ENCODE measurements around the gene FGF22. TPM values are rescaled to one million over a fixed set of nuclear protein-coding genes. Genes with fewer than 3 reads are reported as not detected.
A peak's percentile ranks its signal among the peaks of the same experiment; 100 is the strongest.
"Not testable (repeated sequence)": the region's sequence is repeated elsewhere in the genome, so short reads cannot be mapped to it uniquely, and the experiment has no call there.

The FGF22 gene
- total RNA-seq, 2 experiments from 2014 or later: not detected

GRCh38 chr19:611481-611868 lies 28.2 kb upstream of the FGF22 start:
- peak overlapping the region; percentile 91 for H3K27ac Mint-ChIP-seq
- CTCF ChIA-PET: interaction anchor here (1.8 kb wide), 1 partner anchor 122 kb away, joined by 5 read pairs; no protein-coding TSS in a partner anchor
- peaks cover 20% of the 10 kb centered on the region for H3K4me1 Mint-ChIP-seq
- ATAC-seq: peak; percentile 25
- H3K36me3 Mint-ChIP-seq: peaks cover 6% of the 10 kb centered on the region
- peak overlapping the region; percentile 76 for H3K4me3 Mint-ChIP-seq
- no peaks in the 10 kb centered on the region for H3K9me3 Mint-ChIP-seq (ENCODE audit: low read depth)
- peaks cover 2% of the 10 kb centered on the region for H3K27me3 Mint-ChIP-seq
- DNase-seq: peak; percentile 73

DNA sequence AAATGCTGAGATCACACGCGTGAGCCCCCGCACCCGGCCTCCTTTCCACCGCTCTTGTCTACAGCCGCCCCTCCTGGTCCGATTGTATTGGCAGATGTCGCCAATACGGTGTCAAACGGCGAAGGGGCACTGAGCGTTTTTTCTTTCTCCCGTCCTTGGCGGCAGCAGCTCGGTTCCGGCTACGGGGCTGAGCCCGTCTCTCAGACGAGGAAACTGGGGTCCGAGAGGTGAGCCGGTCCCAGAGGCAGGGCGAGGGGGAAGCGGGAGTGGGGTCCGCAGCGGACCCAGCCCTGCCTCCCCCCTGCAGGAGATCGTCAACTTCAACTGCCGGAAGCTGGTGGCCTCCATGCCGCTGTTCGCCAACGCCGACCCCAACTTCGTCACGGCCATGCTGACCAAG lies 26.7 kb upstream of the FGF22 start:
- H3K4me3 Mint-ChIP-seq: no peak overlapping the region
- ATAC-seq: no peak
- H3K27me3 Mint-ChIP-seq: peaks cover 2% of the 10 kb centered on the region
- CTCF ChIA-PET: no interaction called here
- H3K36me3 Mint-ChIP-seq: peaks cover 6% of the 10 kb centered on the region
- no peak overlapping the region for H3K27ac Mint-ChIP-seq
- no peak for DNase-seq
- H3K9me3 Mint-ChIP-seq (ENCODE audit: low read depth): no peaks in the 10 kb centered on the region
- peaks cover 20% of the 10 kb centered on the region for H3K4me1 Mint-ChIP-seq

- H3K27me3 Mint-ChIP-seq: peaks cover 2% of the 10 kb centered on the region
- H3K9me3 Mint-ChIP-seq (ENCODE audit: low read depth): no peaks in the 10 kb centered on the region
- no peak overlapping the region for H3K4me3 Mint-ChIP-seq
- peaks cover 20% of the 10 kb centered on the region for H3K4me1 Mint-ChIP-seq
- H3K36me3 Mint-ChIP-seq: peaks cover 9% of the 10 kb centered on the region
- ATAC-seq (no peak), DNase-seq (no peak)
- H3K27ac Mint-ChIP-seq: no peak overlapping the region
- CTCF ChIA-PET: no interaction called here
Measured at GRCh38 chr19:613732-614567, 25.7 kb upstream of the FGF22 start.

DNA sequence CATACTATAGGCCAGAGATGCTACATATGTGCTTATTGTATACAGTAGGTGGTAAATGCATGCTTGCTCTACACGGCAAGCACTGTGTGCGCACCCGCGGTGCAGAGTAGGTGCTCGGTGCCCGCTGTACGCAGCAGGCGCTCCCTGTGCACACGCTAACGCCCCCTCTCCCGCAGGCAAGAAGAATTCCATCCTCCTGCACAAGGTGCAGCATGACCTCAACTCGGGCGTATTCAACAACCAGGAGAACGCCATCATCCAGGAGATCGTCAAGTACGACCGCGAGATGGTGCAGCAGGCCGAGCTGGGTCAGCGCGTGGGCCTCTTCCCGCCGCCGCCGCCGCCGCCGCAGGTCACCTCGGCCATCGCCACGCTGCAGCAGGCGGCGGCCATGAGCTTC lies 24.1 kb upstream of the FGF22 start:
- DNase-seq (no peak), ATAC-seq (no peak)
- peaks cover 16% of the 10 kb centered on the region for H3K36me3 Mint-ChIP-seq
- H3K27me3 Mint-ChIP-seq: peaks cover 2% of the 10 kb centered on the region
- H3K4me3 Mint-ChIP-seq: peak overlapping the region; percentile 11
- H3K4me1 Mint-ChIP-seq: peaks cover 18% of the 10 kb centered on the region
- no peak overlapping the region for H3K27ac Mint-ChIP-seq
- CTCF ChIA-PET: no interaction called here
- H3K9me3 Mint-ChIP-seq (ENCODE audit: low read depth): no peaks in the 10 kb centered on the region

GRCh38 chr19:616062-616700 lies 23.5 kb upstream of the FGF22 start:
- H3K9me3 Mint-ChIP-seq (ENCODE audit: low read depth): no peaks in the 10 kb centered on the region
- CTCF ChIA-PET: no interaction called here
- DNase-seq (no peak), ATAC-seq (no peak)
- no peak overlapping the region for H3K4me3 Mint-ChIP-seq
- H3K4me1 Mint-ChIP-seq: peaks cover 14% of the 10 kb centered on the region
- no peak overlapping the region for H3K27ac Mint-ChIP-seq
- H3K27me3 Mint-ChIP-seq: peaks cover 2% of the 10 kb centered on the region
- H3K36me3 Mint-ChIP-seq: peaks cover 16% of the 10 kb centered on the region

- ATAC-seq: no peak
- H3K36me3 Mint-ChIP-seq: peaks cover 16% of the 10 kb centered on the region
- H3K27ac Mint-ChIP-seq: no peak overlapping the region
- H3K4me1 Mint-ChIP-seq: peaks cover 7% of the 10 kb centered on the region
- H3K4me3 Mint-ChIP-seq: no peak overlapping the region
- H3K9me3 Mint-ChIP-seq (ENCODE audit: low read depth): no peaks in the 10 kb centered on the region
- CTCF ChIA-PET: no interaction called here
- H3K27me3 Mint-ChIP-seq: peaks cover 2% of the 10 kb centered on the region
- DNase-seq: no peak
Measured at GRCh38 chr19:616747-617526, 22.7 kb upstream of the FGF22 start.

DNA sequence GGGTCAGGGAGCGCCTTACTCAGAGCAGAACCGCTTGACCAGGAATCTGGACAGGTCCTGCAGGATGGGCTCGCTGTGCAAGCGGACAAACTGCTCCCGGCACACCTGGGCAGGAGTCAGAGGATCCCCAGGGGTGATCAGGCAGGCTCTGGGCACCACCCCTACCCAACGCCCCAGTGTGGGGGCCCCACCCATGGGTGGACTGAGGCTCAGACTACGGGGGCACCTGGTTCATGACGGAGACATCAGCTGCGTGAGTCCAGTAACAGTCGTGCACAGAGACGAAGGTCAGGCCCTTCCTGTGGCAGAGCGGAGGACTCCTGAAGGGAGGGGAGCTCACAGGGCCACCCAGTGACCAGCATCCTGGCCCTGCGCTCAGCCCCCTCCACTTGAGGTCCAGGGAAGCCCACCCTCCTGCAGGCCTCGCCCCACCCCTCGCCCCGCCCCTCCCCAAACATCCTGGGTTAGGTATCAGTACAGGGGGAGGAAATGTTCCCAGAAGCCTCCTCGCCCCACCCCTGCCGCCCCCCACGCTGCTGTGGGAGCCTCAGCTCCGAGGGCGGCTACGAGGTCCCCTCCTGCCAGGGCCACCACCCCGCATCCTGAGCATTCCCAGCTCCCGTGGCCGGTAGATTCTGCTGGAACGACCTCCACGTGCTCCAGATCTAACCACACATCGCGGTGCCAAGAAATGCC lies 22.0 kb upstream of the FGF22 start:
- Mint-ChIP-seq H3K36me3 (peaks cover 14% of the 10 kb centered on the region), H3K4me3 (no peak overlapping the region), H3K9me3 (ENCODE audit: low read depth) (no peaks in the 10 kb centered on the region), H3K4me1 (peaks cover 4% of the 10 kb centered on the region), H3K27ac (no peak overlapping the region), H3K27me3 (peaks cover 2% of the 10 kb centered on the region)
- no peak for DNase-seq
- no peak for ATAC-seq
- CTCF ChIA-PET: no interaction called here

- CTCF ChIA-PET: no interaction called here
- Mint-ChIP-seq H3K4me1 (peaks cover 4% of the 10 kb centered on the region), H3K9me3 (ENCODE audit: low read depth) (no peaks in the 10 kb centered on the region)
Measured at GRCh38 chr19:618247-618619, 21.4 kb upstream of the FGF22 start.

GRCh38 chr19:618674-619285 lies 20.9 kb upstream of the FGF22 start:
- CTCF ChIA-PET: no interaction called here
- Mint-ChIP-seq H3K27me3 (peaks cover 2% of the 10 kb centered on the region), H3K4me1 (peaks cover 4% of the 10 kb centered on the region), H3K9me3 (ENCODE audit: low read depth) (no peaks in the 10 kb centered on the region), H3K4me3 (no peak overlapping the region), H3K36me3 (peaks cover 14% of the 10 kb centered on the region), H3K27ac (no peak overlapping the region)
- ATAC-seq (no peak), DNase-seq (no peak)

More at GRCh38 chr19:618247-618619, 21.4 kb upstream of the FGF22 start:
- peaks cover 2% of the 10 kb centered on the region for H3K27me3 Mint-ChIP-seq
- no peak overlapping the region for H3K4me3 Mint-ChIP-seq
- no peak overlapping the region for H3K27ac Mint-ChIP-seq
- no peak for ATAC-seq
- peaks cover 14% of the 10 kb centered on the region for H3K36me3 Mint-ChIP-seq
- no peak for DNase-seq

- peaks cover 4% of the 10 kb centered on the region for H3K4me1 Mint-ChIP-seq
- H3K36me3 Mint-ChIP-seq: peaks cover 12% of the 10 kb centered on the region
- ATAC-seq: no peak
- H3K27ac Mint-ChIP-seq: no peak overlapping the region
- peaks cover 2% of the 10 kb centered on the region for H3K27me3 Mint-ChIP-seq
- DNase-seq: no peak
- CTCF ChIA-PET: no interaction called here
- no peak overlapping the region for H3K4me3 Mint-ChIP-seq
- H3K9me3 Mint-ChIP-seq (ENCODE audit: low read depth): no peaks in the 10 kb centered on the region
Measured at GRCh38 chr19:619286-620002, 20.2 kb upstream of the FGF22 start.

DNA sequence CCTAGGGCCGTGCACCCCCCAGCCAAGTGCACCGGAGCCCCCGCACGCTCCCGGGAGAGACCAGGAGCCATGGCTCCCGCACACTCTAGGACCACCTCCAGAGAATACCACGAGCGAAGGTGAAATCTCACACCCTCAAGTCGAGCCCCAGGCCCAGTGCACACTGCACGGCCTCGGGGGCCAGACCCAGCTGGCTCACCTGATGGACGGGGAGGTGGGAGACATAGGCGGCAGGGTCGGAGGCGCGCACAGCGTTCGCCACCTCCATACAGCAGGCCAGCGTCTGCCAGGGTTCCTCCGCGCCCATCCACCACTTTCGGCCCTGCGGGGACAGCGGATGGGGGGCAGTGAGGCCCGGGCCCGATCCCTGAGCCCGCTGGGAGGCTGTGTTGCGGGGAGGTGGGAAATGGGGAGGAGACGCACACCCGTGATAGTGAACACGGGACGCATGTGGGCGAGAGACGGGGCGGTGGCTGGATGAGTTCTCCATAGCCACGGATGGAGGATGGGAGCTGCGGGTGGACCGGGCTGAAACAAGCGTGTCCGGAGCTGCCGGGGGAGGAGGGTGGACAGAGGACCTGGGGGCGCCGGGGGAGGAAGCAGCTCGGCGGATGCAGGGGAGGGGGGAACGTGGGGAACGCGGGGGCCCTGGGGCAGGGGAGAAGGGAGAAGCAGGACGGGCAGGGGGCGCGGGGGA lies 19.4 kb upstream of the FGF22 start:
- CTCF ChIA-PET: no interaction called here
- DNase-seq (no peak), ATAC-seq (no peak)
- H3K9me3 Mint-ChIP-seq (ENCODE audit: low read depth): no peaks in the 10 kb centered on the region
- peaks cover 4% of the 10 kb centered on the region for H3K4me1 Mint-ChIP-seq
- peaks cover 12% of the 10 kb centered on the region for H3K36me3 Mint-ChIP-seq
- H3K27ac Mint-ChIP-seq: no peak overlapping the region
- peaks cover 2% of the 10 kb centered on the region for H3K27me3 Mint-ChIP-seq
- no peak overlapping the region for H3K4me3 Mint-ChIP-seq

DNA sequence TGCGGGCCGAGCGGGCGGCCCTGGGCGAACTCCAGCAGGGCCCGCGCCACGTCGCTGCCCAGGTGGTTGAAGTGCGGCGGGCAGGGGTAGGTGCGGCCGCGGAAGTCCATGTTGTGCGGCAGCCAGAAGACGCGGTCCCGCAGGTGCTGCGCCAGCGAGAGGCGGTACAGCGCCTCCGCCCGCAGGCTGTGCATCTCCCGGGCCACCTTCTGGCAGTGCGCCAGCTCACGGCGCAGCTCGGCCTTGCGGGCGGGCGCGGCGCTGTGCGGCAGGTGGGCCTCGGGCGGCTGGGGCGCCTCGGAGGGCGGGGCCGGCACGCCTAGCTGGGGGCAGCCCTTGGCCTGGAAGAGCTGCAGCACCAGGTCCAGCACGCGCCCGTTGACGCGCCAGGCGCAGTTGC lies 18.5 kb upstream of the FGF22 start:
- H3K27me3 Mint-ChIP-seq; H3K4me1 Mint-ChIP-seq; H3K4me3 Mint-ChIP-seq; DNase-seq; H3K27ac Mint-ChIP-seq; H3K9me3 Mint-ChIP-seq (ENCODE audit: low read depth); ATAC-seq; CTCF ChIA-PET: not testable (repeated sequence)
- peaks cover 11% of the 10 kb centered on the region for H3K36me3 Mint-ChIP-seq
